ENCODE results near the gene SCTR. TPM values are rescaled to one million over a fixed set of nuclear protein-coding genes. Genes with fewer than 3 reads are reported as not detected.
A peak's percentile ranks its signal among the peaks of the same experiment; 100 is the strongest.

The SCTR gene
- total and polyA plus RNA-seq, 2 of the 13 experiments (the other 11 are each of a cell fraction or from before 2014, with no cell fraction given): not detected

DNA sequence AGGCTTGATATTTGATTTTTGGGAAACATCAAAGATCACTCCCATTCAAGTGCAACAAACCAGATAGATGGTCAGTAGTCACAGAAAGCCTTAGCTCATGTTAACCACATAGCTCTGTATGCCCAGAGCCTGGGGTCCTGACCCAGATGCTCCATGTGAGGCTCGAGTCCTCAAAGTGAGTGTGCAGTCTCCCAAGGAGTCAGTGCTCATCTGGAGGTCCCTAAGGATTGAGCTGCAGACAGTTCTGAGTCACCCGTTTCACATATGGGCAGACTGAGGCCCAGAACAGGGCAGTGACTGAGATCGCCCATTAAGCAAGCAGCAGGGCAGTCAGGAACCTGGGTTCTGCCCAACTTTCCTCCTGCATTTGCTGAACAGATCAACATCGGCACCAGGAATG, 83.4 kb downstream of the SCTR start (continued):
- TF ChIP-seq HMG20A (CRISPR knock-in tag; IDR thresholded peaks at IDR 0.05; ENCODE audit: borderline replicate concordance) (no peak), ZSCAN9 (CRISPR knock-in tag; IDR thresholded peaks at IDR 0.05; ENCODE audit: borderline replicate concordance) (no peak), HIVEP1 (CRISPR knock-in tag; IDR thresholded peaks at IDR 0.05) (no peak), ZNF282 (IDR thresholded peaks at IDR 0.05; ENCODE audit: partially characterized antibody) (no peak), BORCS8-MEF2B (CRISPR knock-in tag; IDR thresholded peaks at IDR 0.05) (no peak), GATAD1 (CRISPR knock-in tag; IDR thresholded peaks at IDR 0.05) (no peak), MTF1 (CRISPR knock-in tag; IDR thresholded peaks at IDR 0.05) (no peak), SNAPC2 (CRISPR knock-in tag; IDR thresholded peaks at IDR 0.05) (0 out of 2 replicates have a peak, but pooled peaks have one; percentile 36), SRF (IDR thresholded peaks at IDR 0.05; ENCODE audit: low read depth, low read length) (no peak), ZNF878 (CRISPR knock-in tag; IDR thresholded peaks at IDR 0.05) (no peak), SP4 (CRISPR knock-in tag; IDR thresholded peaks at IDR 0.05) (peak; percentile 14; the same call in 1 of the 2 replicates), KDM5A (IDR thresholded peaks at IDR 0.05; ENCODE audit: borderline replicate concordance, low read length) (no peak), ZMYM3 (CRISPR knock-in tag; IDR thresholded peaks at IDR 0.05) (peak; percentile 61), MAFK (conservative IDR thresholded peaks at IDR 0.05 in 1 of 2, IDR thresholded peaks at IDR 0.05 in 1 of 2; ENCODE audit: low read length in 2 of 2) (no peak)
- TF ChIP-seq, protein P1, sequence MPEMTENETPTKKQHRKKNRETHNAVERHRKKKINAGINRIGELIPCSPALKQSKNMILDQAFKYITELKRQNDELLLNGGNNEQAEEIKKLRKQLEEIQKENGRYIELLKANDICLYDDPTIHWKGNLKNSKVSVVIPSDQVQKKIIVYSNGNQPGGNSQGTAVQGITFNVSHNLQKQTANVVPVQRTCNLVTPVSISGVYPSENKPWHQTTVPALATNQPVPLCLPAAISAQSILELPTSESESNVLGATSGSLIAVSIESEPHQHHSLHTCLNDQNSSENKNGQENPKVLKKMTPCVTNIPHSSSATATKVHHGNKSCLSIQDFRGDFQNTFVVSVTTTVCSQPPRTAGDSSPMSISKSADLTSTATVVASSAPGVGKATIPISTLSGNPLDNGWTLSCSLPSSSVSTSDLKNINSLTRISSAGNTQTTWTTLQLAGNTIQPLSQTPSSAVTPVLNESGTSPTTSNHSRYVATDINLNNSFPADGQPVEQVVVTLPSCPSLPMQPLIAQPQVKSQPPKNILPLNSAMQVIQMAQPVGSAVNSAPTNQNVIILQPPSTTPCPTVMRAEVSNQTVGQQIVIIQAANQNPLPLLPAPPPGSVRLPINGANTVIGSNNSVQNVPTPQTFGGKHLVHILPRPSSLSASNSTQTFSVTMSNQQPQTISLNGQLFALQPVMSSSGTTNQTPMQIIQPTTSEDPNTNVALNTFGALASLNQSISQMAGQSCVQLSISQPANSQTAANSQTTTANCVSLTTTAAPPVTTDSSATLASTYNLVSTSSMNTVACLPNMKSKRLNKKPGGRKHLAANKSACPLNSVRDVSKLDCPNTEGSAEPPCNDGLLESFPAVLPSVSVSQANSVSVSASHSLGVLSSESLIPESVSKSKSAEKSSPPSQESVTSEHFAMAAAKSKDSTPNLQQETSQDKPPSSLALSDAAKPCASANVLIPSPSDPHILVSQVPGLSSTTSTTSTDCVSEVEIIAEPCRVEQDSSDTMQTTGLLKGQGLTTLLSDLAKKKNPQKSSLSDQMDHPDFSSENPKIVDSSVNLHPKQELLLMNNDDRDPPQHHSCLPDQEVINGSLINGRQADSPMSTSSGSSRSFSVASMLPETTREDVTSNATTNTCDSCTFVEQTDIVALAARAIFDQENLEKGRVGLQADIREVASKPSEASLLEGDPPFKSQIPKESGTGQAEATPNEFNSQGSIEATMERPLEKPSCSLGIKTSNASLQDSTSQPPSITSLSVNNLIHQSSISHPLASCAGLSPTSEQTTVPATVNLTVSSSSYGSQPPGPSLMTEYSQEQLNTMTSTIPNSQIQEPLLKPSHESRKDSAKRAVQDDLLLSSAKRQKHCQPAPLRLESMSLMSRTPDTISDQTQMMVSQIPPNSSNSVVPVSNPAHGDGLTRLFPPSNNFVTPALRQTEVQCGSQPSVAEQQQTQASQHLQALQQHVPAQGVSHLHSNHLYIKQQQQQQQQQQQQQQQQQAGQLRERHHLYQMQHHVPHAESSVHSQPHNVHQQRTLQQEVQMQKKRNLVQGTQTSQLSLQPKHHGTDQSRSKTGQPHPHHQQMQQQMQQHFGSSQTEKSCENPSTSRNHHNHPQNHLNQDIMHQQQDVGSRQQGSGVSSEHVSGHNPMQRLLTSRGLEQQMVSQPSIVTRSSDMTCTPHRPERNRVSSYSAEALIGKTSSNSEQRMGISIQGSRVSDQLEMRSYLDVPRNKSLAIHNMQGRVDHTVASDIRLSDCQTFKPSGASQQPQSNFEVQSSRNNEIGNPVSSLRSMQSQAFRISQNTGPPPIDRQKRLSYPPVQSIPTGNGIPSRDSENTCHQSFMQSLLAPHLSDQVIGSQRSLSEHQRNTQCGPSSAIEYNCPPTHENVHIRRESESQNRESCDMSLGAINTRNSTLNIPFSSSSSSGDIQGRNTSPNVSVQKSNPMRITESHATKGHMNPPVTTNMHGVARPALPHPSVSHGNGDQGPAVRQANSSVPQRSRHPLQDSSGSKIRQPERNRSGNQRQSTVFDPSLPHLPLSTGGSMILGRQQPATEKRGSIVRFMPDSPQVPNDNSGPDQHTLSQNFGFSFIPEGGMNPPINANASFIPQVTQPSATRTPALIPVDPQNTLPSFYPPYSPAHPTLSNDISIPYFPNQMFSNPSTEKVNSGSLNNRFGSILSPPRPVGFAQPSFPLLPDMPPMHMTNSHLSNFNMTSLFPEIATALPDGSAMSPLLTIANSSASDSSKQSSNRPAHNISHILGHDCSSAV (CRISPR knock-in tag; IDR thresholded peaks at IDR 0.05; ENCODE audit: borderline replicate concordance): no peak
- TF ChIP-seq, protein P2, sequence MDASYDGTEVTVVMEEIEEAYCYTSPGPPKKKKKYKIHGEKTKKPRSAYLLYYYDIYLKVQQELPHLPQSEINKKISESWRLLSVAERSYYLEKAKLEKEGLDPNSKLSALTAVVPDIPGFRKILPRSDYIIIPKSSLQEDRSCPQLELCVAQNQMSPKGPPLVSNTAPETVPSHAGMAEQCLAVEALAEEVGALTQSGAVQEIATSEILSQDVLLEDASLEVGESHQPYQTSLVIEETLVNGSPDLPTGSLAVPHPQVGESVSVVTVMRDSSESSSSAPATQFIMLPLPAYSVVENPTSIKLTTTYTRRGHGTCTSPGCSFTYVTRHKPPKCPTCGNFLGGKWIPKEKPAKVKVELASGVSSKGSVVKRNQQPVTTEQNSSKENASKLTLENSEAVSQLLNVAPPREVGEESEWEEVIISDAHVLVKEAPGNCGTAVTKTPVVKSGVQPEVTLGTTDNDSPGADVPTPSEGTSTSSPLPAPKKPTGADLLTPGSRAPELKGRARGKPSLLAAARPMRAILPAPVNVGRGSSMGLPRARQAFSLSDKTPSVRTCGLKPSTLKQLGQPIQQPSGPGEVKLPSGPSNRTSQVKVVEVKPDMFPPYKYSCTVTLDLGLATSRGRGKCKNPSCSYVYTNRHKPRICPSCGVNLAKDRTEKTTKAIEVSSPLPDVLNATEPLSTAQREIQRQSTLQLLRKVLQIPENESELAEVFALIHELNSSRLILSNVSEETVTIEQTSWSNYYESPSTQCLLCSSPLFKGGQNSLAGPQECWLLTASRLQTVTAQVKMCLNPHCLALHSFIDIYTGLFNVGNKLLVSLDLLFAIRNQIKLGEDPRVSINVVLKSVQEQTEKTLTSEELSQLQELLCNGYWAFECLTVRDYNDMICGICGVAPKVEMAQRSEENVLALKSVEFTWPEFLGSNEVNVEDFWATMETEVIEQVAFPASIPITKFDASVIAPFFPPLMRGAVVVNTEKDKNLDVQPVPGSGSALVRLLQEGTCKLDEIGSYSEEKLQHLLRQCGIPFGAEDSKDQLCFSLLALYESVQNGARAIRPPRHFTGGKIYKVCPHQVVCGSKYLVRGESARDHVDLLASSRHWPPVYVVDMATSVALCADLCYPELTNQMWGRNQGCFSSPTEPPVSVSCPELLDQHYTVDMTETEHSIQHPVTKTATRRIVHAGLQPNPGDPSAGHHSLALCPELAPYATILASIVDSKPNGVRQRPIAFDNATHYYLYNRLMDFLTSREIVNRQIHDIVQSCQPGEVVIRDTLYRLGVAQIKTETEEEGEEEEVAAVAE (CRISPR knock-in tag; IDR thresholded peaks at IDR 0.05; ENCODE audit: borderline replicate concordance): no peak
- TF ChIP-seq, protein P3, sequence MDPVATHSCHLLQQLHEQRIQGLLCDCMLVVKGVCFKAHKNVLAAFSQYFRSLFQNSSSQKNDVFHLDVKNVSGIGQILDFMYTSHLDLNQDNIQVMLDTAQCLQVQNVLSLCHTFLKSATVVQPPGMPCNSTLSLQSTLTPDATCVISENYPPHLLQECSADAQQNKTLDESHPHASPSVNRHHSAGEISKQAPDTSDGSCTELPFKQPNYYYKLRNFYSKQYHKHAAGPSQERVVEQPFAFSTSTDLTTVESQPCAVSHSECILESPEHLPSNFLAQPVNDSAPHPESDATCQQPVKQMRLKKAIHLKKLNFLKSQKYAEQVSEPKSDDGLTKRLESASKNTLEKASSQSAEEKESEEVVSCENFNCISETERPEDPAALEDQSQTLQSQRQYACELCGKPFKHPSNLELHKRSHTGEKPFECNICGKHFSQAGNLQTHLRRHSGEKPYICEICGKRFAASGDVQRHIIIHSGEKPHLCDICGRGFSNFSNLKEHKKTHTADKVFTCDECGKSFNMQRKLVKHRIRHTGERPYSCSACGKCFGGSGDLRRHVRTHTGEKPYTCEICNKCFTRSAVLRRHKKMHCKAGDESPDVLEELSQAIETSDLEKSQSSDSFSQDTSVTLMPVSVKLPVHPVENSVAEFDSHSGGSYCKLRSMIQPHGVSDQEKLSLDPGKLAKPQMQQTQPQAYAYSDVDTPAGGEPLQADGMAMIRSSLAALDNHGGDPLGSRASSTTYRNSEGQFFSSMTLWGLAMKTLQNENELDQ (CRISPR knock-in tag; IDR thresholded peaks at IDR 0.05; ENCODE audit: borderline replicate concordance): no peak
